Ovary (tissue), 3 donors: ENCODE measurements around the gene TMPRSS3.

Source experiments
- CTCF ChIP-seq, 3 donors: fragments of 450-650 bp in 2 of 3; fragments of 200-600 bp in 1 of 3; IDR thresholded peaks; one replicate each; pipeline versions ENCODE4 v1.5.1 to v1.8.0; 2016 to 2022; ENCODE audit warnings: antibody characterized with exemption in 3 of 3, mild to moderate bottlenecking in 1 of 3
- EP300 ChIP-seq: sonication (generic); formaldehyde crosslinking; IDR thresholded peaks from one replicate; pipeline ENCODE4 v1.6.1; 2017; ENCODE audit warnings: antibody characterized with exemption
- POLR2A ChIP-seq: fragments of 450-650 bp; IDR thresholded peaks from one replicate; pipeline ENCODE4 v1.6.1; 2017; ENCODE audit warnings: antibody characterized with exemption, mild to moderate bottlenecking, moderate library complexity
- donor health status: DM: no; HTN: no; CAD: no.

- no peak for TF ChIP-seq CTCF (IDR thresholded peaks at IDR 0.05)
- TF ChIP-seq EP300, result no peak
- no peak for TF ChIP-seq POLR2A
These were observed 38.5 kb downstream of the TMPRSS3 start for GRCh38 chr21:42357307-42357706.
